ENCODE data around the gene MRPL21. TPM values are rescaled to one million over a fixed set of nuclear protein-coding genes. Genes with fewer than 3 reads are reported as not detected.

MRPL21 gene
- total and polyA plus RNA-seq, 2 of the 8 experiments (the other 6 are each of a cell fraction or from before 2014, with no cell fraction given), result 102 to 107 TPM

- Histone ChIP-seq H2BK120ac (replicated peaks; ENCODE audit: low read depth, low read length) (no peak overlapping the region), H3K18ac (ENCODE audit: extremely low read depth, low read length) (no peak overlapping the region), H3K56ac (replicated peaks; ENCODE audit: insufficient read length, low read depth, low read length) (no peak overlapping the region), H3K23me2 (ENCODE audit: low read depth, low read length) (peaks cover 9% of the 10 kb centered on the region), H3K36me3 (ENCODE audit: control insufficient read depth in 2 of 4, insufficient read depth in 4 of 4, low read length in 3 of 4) (peaks cover 2 to 13% (median 11%) of the 10 kb centered on the region in 4 experiments; a peak in 5 of 8 replicates), H2BK20ac (ENCODE audit: low read length) (no peak overlapping the region), H4K8ac (ENCODE audit: extremely low read depth, insufficient read depth, low read length) (no peak overlapping the region), H4K5ac (ENCODE audit: insufficient read length, low read depth, low read length) (no peak overlapping the region), H2AFZ (ENCODE audit: low read length) (no peak overlapping the region), H3K79me2 (ENCODE audit: control insufficient read depth in 1 of 2, insufficient read depth in 2 of 2, low read length in 2 of 2) (peaks cover 9 to 50% of the 10 kb centered on the region in 2 experiments), H3K27me3 (replicated peaks in 1 of 4; ENCODE audit: control insufficient read depth in 3 of 4, extremely low read depth in 1 of 4, insufficient read depth in 3 of 4, low read length in 3 of 4) (no peaks in the 10 kb centered on the region), H4K91ac (replicated peaks; ENCODE audit: insufficient read length, low read length) (no peak overlapping the region), H3K27ac (ENCODE audit: low read depth, low read length) (no peak overlapping the region), H2BK5ac (ENCODE audit: low read depth, low read length) (no peak overlapping the region), H3K4me3 (ENCODE audit: extremely low read depth in 1 of 4, insufficient read depth in 2 of 4, low read depth in 3 of 4, low read length in 4 of 4) (peak overlapping the region in 1 of 4 experiments; percentile 80; a peak in 1 of 8 replicates), H2BK12ac (ENCODE audit: low read depth, low read length) (no peak overlapping the region), H3K9me3 (ENCODE audit: insufficient read depth in 2 of 2, low read depth in 1 of 2, low read length in 1 of 2) (no peaks in the 10 kb centered on the region), H2AK5ac (ENCODE audit: low read depth, low read length) (no peak overlapping the region), H3K9ac (replicated peaks in 1 of 4; ENCODE audit: extremely low read depth in 1 of 4, low read depth in 3 of 4, low read length in 3 of 4) (0 out of 7 replicates have a peak overlapping the region, but pooled peaks of 1 of the 4 experiments have one; percentile 10), H3K4ac (replicated peaks; ENCODE audit: insufficient read length, low read depth, low read length) (no peak overlapping the region), H3K4me1 (replicated peaks in 1 of 4; ENCODE audit: control insufficient read depth in 3 of 4, insufficient read depth in 4 of 4, low read length in 3 of 4) (peaks cover 0 to 10% (median 0%) of the 10 kb centered on the region in 4 experiments; a peak in 2 of 7 replicates), H2BK15ac (ENCODE audit: low read length) (no peak overlapping the region), H3K14ac (ENCODE audit: insufficient read length) (no peak overlapping the region), H3K79me1 (ENCODE audit: low read depth, low read length) (peaks cover 11% of the 10 kb centered on the region), H4K20me1 (replicated peaks in 1 of 2; ENCODE audit: control insufficient read depth in 1 of 2, insufficient read depth in 2 of 2, low read length in 2 of 2) (peaks cover 4 to 17% of the 10 kb centered on the region in 2 experiments), H3K23ac (ENCODE audit: insufficient read length) (no peak overlapping the region), H3K4me2 (ENCODE audit: insufficient read depth in 1 of 2, low read depth in 2 of 2, low read length in 2 of 2) (peak overlapping the region in 1 of 2 experiments; percentile 69; a peak in 3 of 4 replicates)
- DNase-seq (ENCODE audit: low read depth in 1 of 2, low spot score in 2 of 2) (no peak), FAIRE-seq (no peak)
- WGBS, 2 experiments (ENCODE audit: extremely low coverage in 1 of 2, insufficient coverage in 1 of 2, insufficient read length in 1 of 2, insufficient replicate concordance in 2 of 2, low coverage in 1 of 2, low lambda C conversion rate in 2 of 2, missing lambda C conversion rate in 1 of 2), result 86% methylated on average over 23 of the region's 23 CpGs; no CpG with 5 or more reads in 1 of the 2 experiments
- ChIA-PET CTCF (ENCODE audit: partially characterized antibody) (interaction anchor here (0.6 to 2.0 kb wide), 4 partner anchors 15 to 182 kb away, joined by 3 to 7 read pairs (median 4); no protein-coding TSS in a partner anchor), POLR2A (ENCODE audit: partially characterized antibody) (no interaction called here)
- no peak for TF ChIP-seq NRF1 (IDR thresholded peaks at IDR 0.05; ENCODE audit: low read depth, low read length)
- no peak for TF ChIP-seq TAF7 (optimal IDR thresholded peaks at IDR 0.05; ENCODE audit: borderline replicate concordance, low read depth, low read length)
- no peak for TF ChIP-seq POLR2AphosphoS5 (IDR thresholded peaks at IDR 0.05; ENCODE audit: low read depth, low read length)
- TF ChIP-seq SIRT6 (IDR thresholded peaks at IDR 0.05; ENCODE audit: low read length), result no peak
- no peak for TF ChIP-seq RAD21 (IDR thresholded peaks at IDR 0.05 in 1 of 2, conservative IDR thresholded peaks at IDR 0.05 in 1 of 2; ENCODE audit: low read depth in 2 of 2, low read length in 2 of 2)
- no peak for TF ChIP-seq CEBPB (IDR thresholded peaks at IDR 0.05; ENCODE audit: low read depth, low read length)
Measured at GRCh38 chr11:68905421-68906360, 2.1 kb upstream of the MRPL21 start.
